ENCODE results near the gene GPR132.

The GPR132 gene

GRCh38 chr14:105005929-105006830 lies 59.0 kb downstream of the GPR132 start:
- Histone ChIP-seq H3K4me1 (ENCODE audit: control insufficient read depth, insufficient read depth, low read length) (peaks cover 11% of the 10 kb centered on the region), H3K27ac (ENCODE audit: low read length) (no peak overlapping the region), H3K36me3 (ENCODE audit: control insufficient read depth in 2 of 2, insufficient read depth in 2 of 2, low read length in 2 of 2) (peaks cover 3% of the 10 kb centered on the region in 2 donors), H3K27me3 (ENCODE audit: control insufficient read depth in 1 of 2, insufficient read depth in 2 of 2, low read length in 2 of 2) (no peaks in the 10 kb centered on the region), H3K4me3 (ENCODE audit: low read length in 2 of 2) (no peak overlapping the region), H3K9ac (ENCODE audit: low read length in 2 of 2) (no peak overlapping the region), H3K9me3 (ENCODE audit: control insufficient read depth in 2 of 2, low read length in 2 of 2) (no peaks in the 10 kb centered on the region)

DNA sequence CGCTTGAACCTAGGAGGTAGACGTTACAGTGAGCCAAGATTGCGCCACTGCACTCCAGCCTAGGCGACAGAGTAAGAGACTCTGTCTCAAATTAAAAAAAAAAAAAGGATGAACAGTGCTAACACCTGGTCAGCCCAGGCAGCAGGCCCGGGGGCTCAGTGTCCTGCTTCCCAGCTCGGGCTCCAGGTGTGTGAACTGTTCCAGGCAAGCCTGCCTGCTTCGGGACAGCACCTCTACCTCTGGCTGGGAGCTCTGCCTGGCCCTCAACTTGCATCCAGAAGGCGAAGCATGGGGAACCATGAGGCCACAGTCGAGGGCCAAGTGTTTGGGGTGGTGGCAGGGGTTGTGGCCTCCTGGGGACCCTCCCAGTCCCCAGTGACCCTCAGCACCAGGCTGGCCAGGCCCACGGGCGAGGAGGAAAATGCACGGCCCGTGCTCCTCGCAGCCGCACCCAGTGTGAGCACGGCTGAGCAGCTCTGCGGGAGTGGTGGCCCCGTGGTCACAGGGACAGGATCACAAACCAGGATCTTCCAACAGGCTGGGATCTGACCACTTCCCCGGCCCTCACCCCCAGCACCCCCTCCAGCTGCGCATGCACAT lies 59.8 kb downstream of the GPR132 start:
- no peaks in the 10 kb centered on the region for H3K9me3 ChIP-seq (ENCODE audit: control insufficient read depth in 2 of 2, low read length in 2 of 2)
- peaks cover 0 to 3% of the 10 kb centered on the region in 2 donors for H3K36me3 ChIP-seq (ENCODE audit: control insufficient read depth in 2 of 2, insufficient read depth in 2 of 2, low read length in 2 of 2)
- H3K9ac ChIP-seq (ENCODE audit: low read length in 2 of 2), result no peak overlapping the region
- no peaks in the 10 kb centered on the region for H3K27me3 ChIP-seq (ENCODE audit: control insufficient read depth in 1 of 2, insufficient read depth in 2 of 2, low read length in 2 of 2)
- no peak overlapping the region for H3K4me3 ChIP-seq (ENCODE audit: low read length in 2 of 2)
- peaks cover 5% of the 10 kb centered on the region for H3K4me1 ChIP-seq (ENCODE audit: control insufficient read depth, insufficient read depth, low read length)
- H3K27ac ChIP-seq (ENCODE audit: low read length), result no peak overlapping the region

All from stomach smooth muscle (tissue), 2 donors.